Calu3 (cell line): Measurements from ENCODE around the gene CBY2. TPM values are rescaled to one million over a fixed set of nuclear protein-coding genes. Genes with fewer than 3 reads are reported as not detected.

Experiments
- BruUV-seq: library from RNA; stranded (reverse); fragments of 400-500 nt; replicated peaks from 2 replicates; lab custom pipeline; 2021; lab: Mats Ljungman, UMichigan
- CTCF ChIA-PET: fragments of 300-600 bp; sonication (Branson Sonifier 250); formaldehyde crosslinking; loops from one replicate; lab custom pipeline; 2022; ENCODE audit warnings: antibody characterized with exemption; lab: Charles Lee
- DNase-seq: peaks from one replicate; pipeline ENCODE4 v3.0.0; 2022
- H3K27ac Mint-ChIP-seq: one replicate; pipeline ENCODE4 v1.8.0; 2022; ENCODE audit warnings: mixed read lengths; ENCODE audit not compliant: unreplicated experiment
- H3K27me3 Mint-ChIP-seq: one replicate; pipeline ENCODE4 v1.8.0; 2022; ENCODE audit warnings: mixed read lengths; ENCODE audit not compliant: unreplicated experiment
- H3K36me3 Mint-ChIP-seq: one replicate; pipeline ENCODE4 v1.8.0; 2022; ENCODE audit warnings: mild to moderate bottlenecking, moderate library complexity, mixed read lengths; ENCODE audit not compliant: insufficient read depth, unreplicated experiment
- H3K4me1 Mint-ChIP-seq: one replicate; pipeline ENCODE4 v1.8.0; 2022; ENCODE audit warnings: mild to moderate bottlenecking, low read depth, mixed read lengths; ENCODE audit not compliant: unreplicated experiment
- H3K4me3 Mint-ChIP-seq: one replicate; pipeline ENCODE4 v1.8.0; 2022; ENCODE audit warnings: mild to moderate bottlenecking, low read depth, moderate library complexity, mixed read lengths; ENCODE audit not compliant: unreplicated experiment
- H3K9me3 Mint-ChIP-seq: one replicate; pipeline ENCODE4 v1.8.0; 2022; ENCODE audit warnings: low read depth, mixed read lengths; ENCODE audit not compliant: unreplicated experiment
- CTCF ChIP-seq: fragments of 200-600 bp; IDR thresholded peaks from one replicate; pipeline ENCODE4 v1.8.0; 2022; ENCODE audit warnings: antibody characterized with exemption; ENCODE audit not compliant: unreplicated experiment
- intact Hi-C: fragments of 100-400 bp; cut with micrococcal nuclease; formaldehyde crosslinking; loops from one replicate; pipeline ENCODE4 v1.10.0; 2022; ENCODE audit not compliant: unreplicated experiment
- total RNA-seq: library from RNA; stranded (reverse); gene quantifications from 2 replicates; pipeline ENCODE4 v1.2.3, GENCODE V29; 2022

Gene CBY2
- total RNA-seq, 1 experiment from 2014 or later = not detected

- Mint-ChIP-seq H3K27ac (no peak overlapping the region), H3K36me3 (no peaks in the 10 kb centered on the region), H3K27me3 (peaks cover 59% of the 10 kb centered on the region), H3K9me3 (no peaks in the 10 kb centered on the region), H3K4me3 (no peak overlapping the region), H3K4me1 (no peaks in the 10 kb centered on the region)
- no peak for DNase-seq
- CTCF ChIA-PET = no interaction called here
- no peak for TF ChIP-seq CTCF
- intact Hi-C loops = no loop called here
- no TSS peak for BruUV-seq
Measured at GRCh38 chr13:45732916-45733315, 30.8 kb downstream of the CBY2 start.

- BruUV-seq = no TSS peak
- DNase-seq = no peak
- Mint-ChIP-seq H3K9me3 (no peaks in the 10 kb centered on the region), H3K27ac (no peak overlapping the region), H3K36me3 (no peaks in the 10 kb centered on the region), H3K4me1 (no peaks in the 10 kb centered on the region), H3K27me3 (peaks cover 55% of the 10 kb centered on the region), H3K4me3 (no peak overlapping the region)
- TF ChIP-seq CTCF = no peak
- CTCF ChIA-PET = no interaction called here
- intact Hi-C loops = no loop called here
Measured at GRCh38 chr13:45733361-45733760, 31.2 kb downstream of the CBY2 start.

- Mint-ChIP-seq H3K4me1 (no peaks in the 10 kb centered on the region), H3K27ac (no peak overlapping the region), H3K27me3 (peaks cover 43% of the 10 kb centered on the region), H3K36me3 (no peaks in the 10 kb centered on the region), H3K4me3 (no peak overlapping the region), H3K9me3 (no peaks in the 10 kb centered on the region)
- DNase-seq = no peak
- intact Hi-C loops = no loop called here
- CTCF ChIA-PET = no interaction called here
- no peak for TF ChIP-seq CTCF
- no TSS peak for BruUV-seq
Measured at GRCh38 chr13:45737571-45738017, 35.5 kb downstream of the CBY2 start.

GRCh38 chr13:45742985-45743384 is 40.9 kb downstream of the CBY2 start:
- intact Hi-C loops = no loop called here
- TF ChIP-seq CTCF = no peak
- CTCF ChIA-PET = no interaction called here
- peaks cover 68% of the 10 kb centered on the region for H3K27me3 Mint-ChIP-seq
- no peaks in the 10 kb centered on the region for H3K9me3 Mint-ChIP-seq
- no peak for DNase-seq
- no TSS peak for BruUV-seq
- H3K27ac Mint-ChIP-seq = no peak overlapping the region
- no peaks in the 10 kb centered on the region for H3K36me3 Mint-ChIP-seq
- no peaks in the 10 kb centered on the region for H3K4me1 Mint-ChIP-seq
- no peak overlapping the region for H3K4me3 Mint-ChIP-seq
